CD4-positive, alpha-beta T cell treated with Interleukin-4 for 1 hour (primary cell): ENCODE results near the gene PRTFDC1.

Experiments used
- DNase-seq, 2 donors: peaks; one replicate each; pipeline ENCODE4 v3.0.0-alpha.2; 2020 to 2022

PRTFDC1 gene

GRCh38 chr10:24900888-24901685, 51.3 kb downstream of the PRTFDC1 start:
- no peak for DNase-seq

GRCh38 chr10:24899571-24899970, 52.8 kb downstream of the PRTFDC1 start:
- DNase-seq, result no peak

GRCh38 chr10:24898501-24898900, 53.9 kb downstream of the PRTFDC1 start:
- no peak for DNase-seq

DNA sequence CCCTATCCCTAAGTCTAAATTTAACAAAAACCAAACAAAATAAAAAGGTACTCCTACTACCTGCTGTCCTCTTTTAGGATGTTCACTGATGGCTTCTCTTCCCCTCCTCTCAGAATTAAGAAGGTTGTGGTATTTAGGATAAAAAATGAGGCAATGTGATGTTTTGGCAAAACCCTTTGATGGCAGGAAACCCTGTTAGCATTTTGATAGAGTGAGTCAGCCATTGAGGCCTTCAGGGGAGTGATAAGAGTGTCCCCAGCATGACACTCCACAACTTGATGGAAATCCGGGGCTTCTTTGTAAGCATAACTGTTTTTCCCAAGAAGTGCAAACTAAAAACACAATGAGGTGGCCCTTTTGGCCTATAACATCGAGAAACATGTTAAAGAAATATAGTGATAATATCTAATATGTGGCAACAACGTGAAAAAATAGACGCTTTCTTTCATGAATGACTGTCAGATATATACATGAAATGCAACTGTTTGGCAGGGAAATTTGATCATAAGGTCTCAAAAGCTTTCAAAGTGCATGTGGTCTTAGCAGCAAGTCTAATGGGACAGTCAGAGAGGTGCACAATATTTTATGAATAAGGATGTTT, 55.0 kb downstream of the PRTFDC1 start:
- peak in 1 of 2 donors; percentile 32 for DNase-seq

DNA sequence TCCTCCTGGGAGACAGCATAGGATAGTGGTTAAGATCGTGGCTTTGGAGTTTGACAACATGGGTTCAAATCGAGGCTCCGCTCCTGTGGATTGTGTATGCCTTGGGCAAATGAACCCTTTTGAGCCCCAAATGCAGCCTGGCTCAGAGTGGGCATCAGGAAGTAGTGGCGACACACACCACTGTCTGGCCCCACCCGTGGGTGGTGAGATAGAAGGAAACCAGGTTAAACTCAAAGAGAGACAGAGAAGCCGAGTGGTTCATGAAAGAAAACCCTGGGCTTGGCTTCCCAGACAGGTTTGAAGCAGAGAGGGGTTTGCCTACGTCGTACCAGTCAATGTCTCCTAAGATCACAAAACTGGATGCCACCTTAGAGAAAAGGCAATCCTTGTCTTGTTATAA, 57.7 kb downstream of the PRTFDC1 start:
- DNase-seq, result peak; percentile 30 to 32

GRCh38 chr10:24894309-24894708, 58.1 kb downstream of the PRTFDC1 start:
- no peak for DNase-seq

GRCh38 chr10:24893127-24893526, 59.3 kb downstream of the PRTFDC1 start:
- DNase-seq, result no peak

DNA sequence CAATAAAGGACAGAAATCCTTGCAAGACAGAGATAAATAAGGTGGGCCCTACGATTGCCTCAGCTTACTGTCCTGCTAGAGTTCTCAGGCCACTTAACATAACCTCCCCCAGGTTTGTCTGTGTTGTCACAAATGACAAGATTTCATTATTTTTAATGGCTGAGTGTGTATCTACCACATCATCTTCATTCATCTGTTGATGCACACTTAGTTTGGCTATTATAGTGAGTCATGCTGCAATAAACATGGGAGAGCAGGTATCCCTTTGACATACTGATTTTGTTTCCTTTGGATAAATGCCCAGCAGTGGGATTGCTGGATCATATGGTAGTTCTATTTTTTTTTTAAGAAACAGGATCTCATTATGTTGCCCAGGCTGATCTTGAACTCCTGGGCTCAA, 60.6 kb downstream of the PRTFDC1 start:
- no peak for DNase-seq

DNA sequence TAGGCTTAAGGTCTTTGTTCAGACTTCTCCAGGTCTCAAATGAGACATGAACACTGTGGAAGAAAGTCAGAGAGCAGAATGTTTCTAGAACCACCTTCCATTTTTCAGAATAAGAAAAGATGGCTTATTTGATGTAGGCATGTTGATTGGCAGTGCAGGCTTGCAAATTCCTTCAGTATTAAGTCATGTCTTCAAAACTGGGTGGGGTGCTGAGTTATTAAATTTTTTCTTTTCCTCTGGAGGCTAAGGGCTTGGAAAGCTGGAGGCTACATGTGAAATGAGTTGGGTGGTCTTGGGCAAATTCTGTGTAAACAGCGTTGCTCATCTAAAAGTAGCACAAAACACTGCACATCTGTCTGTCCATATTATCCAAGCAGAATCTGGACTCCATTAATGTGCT, 62.8 kb downstream of the PRTFDC1 start:
- no peak for DNase-seq

- DNase-seq, result no peak
Measured at GRCh38 chr10:24887855-24888231, 64.6 kb downstream of the PRTFDC1 start.

GRCh38 chr10:24886290-24886680, 66.1 kb downstream of the PRTFDC1 start:
- DNase-seq, result no peak

DNA sequence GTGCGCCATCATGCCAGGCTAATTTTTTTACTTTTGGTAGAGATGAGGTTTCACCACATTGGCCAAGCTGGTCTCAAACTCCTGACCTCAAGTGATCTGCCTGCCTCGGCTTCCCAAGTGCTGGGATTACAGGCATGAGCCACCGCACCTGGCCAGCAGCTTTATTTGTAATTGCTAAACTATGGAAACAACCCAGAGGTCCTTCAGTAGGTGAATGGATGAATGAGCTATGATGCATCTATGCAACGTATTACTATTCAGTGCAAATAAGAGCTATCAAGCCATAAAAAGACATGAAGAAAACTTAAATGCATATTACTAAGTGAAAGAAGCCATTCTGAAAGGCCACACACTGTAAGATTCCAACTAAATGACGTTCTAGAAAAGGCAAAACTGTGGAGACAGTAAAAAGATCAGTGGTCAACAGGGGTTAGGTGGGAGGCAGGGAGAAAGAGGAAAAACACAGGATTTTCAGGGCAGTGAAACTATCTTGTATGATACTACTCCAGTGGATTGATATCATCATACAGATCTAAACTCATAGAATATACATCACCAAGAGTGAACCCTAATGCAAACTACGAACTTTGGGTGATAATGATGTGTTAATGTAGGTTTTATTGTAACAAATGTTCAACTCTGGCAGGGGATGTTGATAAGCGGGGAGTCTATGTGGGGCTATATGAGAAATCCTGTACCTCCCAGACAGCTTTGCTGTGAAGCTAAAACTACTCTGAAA, 66.7 kb downstream of the PRTFDC1 start:
- no peak for DNase-seq

GRCh38 chr10:24884793-24885192, 67.6 kb downstream of the PRTFDC1 start:
- no peak for DNase-seq

- DNase-seq, result no peak
Measured at GRCh38 chr10:24884316-24884715, 68.1 kb downstream of the PRTFDC1 start.

DNA sequence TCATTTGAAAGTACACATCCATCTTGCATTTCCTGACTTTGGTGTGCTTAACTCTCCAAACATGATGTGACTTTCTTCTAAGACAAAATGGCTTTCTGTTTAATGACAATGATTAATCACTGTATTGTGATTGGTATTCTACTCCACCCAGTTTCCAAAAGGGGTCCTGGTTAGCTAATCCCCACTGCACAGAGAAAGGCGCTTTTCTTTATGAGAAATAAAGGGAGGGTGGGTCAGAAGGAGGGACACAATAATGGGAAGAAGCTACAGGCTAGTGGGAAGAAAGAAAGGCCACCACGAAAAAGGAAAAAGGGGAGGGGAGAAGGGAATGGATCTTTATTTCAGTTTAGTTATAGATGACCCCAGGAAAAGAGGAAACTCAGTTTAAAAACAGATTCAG, 69.2 kb downstream of the PRTFDC1 start:
- DNase-seq, result no peak

GRCh38 chr10:24882047-24882698, 70.2 kb downstream of the PRTFDC1 start:
- DNase-seq, result peak; percentile 58 to 66

- no peak for DNase-seq
Measured at GRCh38 chr10:24879861-24880260, 72.5 kb downstream of the PRTFDC1 start.

DNA sequence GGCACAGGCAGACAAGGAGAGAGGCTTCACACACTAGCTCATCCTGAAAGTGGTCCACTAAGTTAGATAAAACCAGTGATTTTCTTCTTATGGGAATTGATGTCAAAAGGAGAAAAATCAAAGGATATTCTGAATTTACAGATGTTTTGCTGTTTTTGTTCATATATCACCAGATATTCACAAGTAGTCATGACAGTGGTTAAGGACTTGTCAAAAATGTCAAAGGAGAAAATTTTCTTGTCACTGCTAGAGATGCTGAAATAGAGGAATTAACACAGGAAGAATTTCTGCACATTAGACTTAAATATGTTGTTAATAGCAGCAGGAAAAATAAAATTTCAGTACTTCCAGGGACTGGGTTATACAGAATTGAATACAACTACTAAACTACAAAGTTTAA, 78.3 kb downstream of the PRTFDC1 start:
- no peak for DNase-seq

GRCh38 chr10:24873281-24873683, 79.1 kb downstream of the PRTFDC1 start:
- DNase-seq, result peak in 1 of 2 donors; percentile 21

GRCh38 chr10:24872790-24873182, 79.6 kb downstream of the PRTFDC1 start:
- no peak for DNase-seq

DNA sequence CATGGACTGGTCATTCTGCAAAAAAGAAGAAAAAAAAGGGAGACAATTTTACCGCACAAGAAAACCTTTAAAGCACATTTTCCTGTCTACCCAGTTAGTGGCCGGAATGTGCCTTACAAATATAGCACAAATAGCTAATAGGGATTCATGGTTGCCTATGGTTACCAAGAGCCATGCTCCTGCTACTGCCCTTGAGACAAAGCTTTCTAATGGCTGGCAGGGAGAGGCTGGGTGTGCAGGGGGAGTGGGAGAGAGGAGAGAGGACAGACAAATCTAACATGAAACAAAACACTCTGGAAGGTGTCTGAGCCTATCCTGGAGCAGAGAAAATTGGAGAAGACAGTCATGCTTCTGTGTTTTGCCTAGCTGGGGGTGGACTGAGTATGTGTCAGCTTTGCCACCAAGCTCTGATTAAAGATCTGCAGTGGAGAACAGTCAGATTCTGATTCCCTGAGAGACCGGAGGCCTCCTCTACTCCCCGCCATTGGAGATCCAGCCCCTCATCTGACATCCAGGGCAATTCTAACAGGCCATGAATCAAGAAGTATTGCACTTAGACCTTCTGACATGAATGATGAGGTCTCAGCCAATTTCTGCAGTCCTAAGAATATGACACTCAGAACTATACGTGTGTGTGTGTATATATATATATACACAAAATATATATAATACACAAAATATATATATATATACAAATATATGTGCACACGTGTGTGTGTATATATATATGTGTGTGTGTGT, 80.2 kb downstream of the PRTFDC1 start:
- no peak for DNase-seq

DNA sequence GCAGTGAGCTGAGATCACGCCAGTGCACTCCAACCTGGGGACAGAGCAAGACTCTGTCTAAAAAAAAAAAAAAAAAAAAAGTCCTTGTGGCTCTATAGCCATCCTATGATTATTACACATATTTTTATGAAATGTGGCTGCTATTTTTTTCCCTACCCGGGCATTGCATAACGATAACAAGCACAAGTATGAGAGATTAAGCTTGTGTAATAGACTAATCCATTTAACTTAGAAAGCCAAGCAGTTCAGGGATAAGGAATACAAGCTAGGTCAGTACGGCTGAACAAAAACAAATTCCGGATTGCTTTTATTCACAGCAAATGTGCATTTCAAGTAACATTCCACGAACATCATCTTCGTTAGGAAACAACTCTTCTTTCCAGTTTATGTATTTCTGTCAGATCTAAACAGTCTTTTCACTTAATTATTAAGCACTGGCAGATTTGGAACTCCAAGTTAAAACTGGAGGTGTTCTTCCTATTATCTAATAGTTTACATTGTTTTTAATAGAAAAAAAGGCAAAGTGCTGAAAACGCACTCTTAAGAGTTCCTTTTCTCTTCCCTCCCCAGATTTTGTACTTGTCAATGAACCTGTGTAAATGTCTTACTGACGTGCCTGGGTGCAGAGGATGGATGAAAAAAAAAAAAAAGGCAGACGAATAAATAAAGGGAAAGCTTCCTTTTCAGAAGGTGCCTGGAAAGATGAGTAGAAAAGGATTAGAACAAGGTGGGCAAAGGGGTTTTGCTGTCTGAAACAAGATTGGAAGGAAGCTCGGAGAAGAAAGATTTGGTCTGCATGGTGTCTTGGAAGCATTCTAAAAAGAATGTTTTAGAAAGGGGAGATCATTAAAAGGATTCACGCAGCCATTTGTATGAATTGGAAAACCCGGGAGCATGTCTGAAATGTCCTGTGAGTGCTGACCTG, 81.1 kb downstream of the PRTFDC1 start:
- no peak for DNase-seq
